Ovary (tissue), 9 donors: ENCODE data around the gene NFKBIA. TPM values are rescaled to one million over a fixed set of nuclear protein-coding genes. Genes with fewer than 3 reads are reported as not detected.
"Not testable (repeated sequence)": the region's sequence is repeated elsewhere in the genome, so short reads cannot be mapped to it uniquely, and the experiment has no call there.

Source experiments
- DNase-seq, 5 donors: peaks; one replicate each; pipeline ENCODE4 v3.0.0-alpha.2; 2019 to 2020
- H3K27ac ChIP-seq, 2 donors: fragments of 200-600 bp; one replicate each; pipeline versions ENCODE4 v1.5.1 to v1.8.0; 2019 to 2022
- H3K27me3 ChIP-seq: fragments of 200-600 bp; one replicate; pipeline ENCODE4 v1.8.0; 2022
- H3K36me3 ChIP-seq: fragments of 200-600 bp; sonication (generic); one replicate; pipeline ENCODE4 v1.5.1; 2019
- H3K4me1 ChIP-seq: one replicate; pipeline ENCODE4 v1.8.1; 2013; ENCODE audit warnings: mild to moderate bottlenecking, moderate library complexity; ENCODE audit not compliant: insufficient read depth
- H3K4me3 ChIP-seq: fragments of 200-600 bp; sonication (generic); one replicate; pipeline ENCODE4 v1.5.1; 2017
- H3K9me3 ChIP-seq, 2 donors: fragments of 200-600 bp in 1 of 2; sonication (generic) in 1 of 2; one replicate each; pipeline versions ENCODE4 v1.5.1 to v1.8.1; 2013 to 2019; ENCODE audit warnings: mild to moderate bottlenecking in 1 of 2, moderate library complexity in 1 of 2
- EP300 ChIP-seq: sonication (generic); formaldehyde crosslinking; IDR thresholded peaks from one replicate; pipeline ENCODE4 v1.6.1; 2017; ENCODE audit warnings: antibody characterized with exemption
- POLR2A ChIP-seq: fragments of 450-650 bp; IDR thresholded peaks from one replicate; pipeline ENCODE4 v1.6.1; 2017; ENCODE audit warnings: antibody characterized with exemption, mild to moderate bottlenecking, moderate library complexity
- WGBS, 3 donors: extraction: QIAGEN DNeasy Blood & Tissue Kit in 1 of 3; methylation state at CpG; one replicate each; pipeline versions ENCODE4 v1.1.5 to v1.1.7; 2013 to 2017; 5-methylcytosine and 5-hydroxymethylcytosine counted together
- intact Hi-C, 4 donors: fragments of 100-400 bp; cut with DNase I; formaldehyde crosslinking; loops; one replicate each; pipeline versions ENCODE4 v1.11.0 to v1.15.1; 2022 to 2023
- polyA plus RNA-seq, 2 donors: library from polyadenylated mRNA; stranded (reverse); fragments of 200-250 nt in 1 of 2; fragments of 350-450 nt in 1 of 2; fragmentation: Illumina TruSeq in 1 of 2; extraction: RNeasy Lipid Tissue Mini Kit (QIAGEN cat#74804) in 1 of 2; gene quantifications; one replicate each; pipeline ENCODE4 v1.2.3, GENCODE V29; 2013 to 2014
- total RNA-seq, 7 donors: library from RNA; depleted of rRNA in 2 of 7; stranded (reverse); fragments of >200 nt in 2 of 7; fragmentation: NEBNext Ultra II Directional in 3 of 7; extraction: Animal tissue kit (Norgen Biotek cat#: 25700) in 3 of 7; gene quantifications; one replicate each; pipeline versions ENCODE4 v1.1.0 to v1.2.4, GENCODE V29; 2016 to 2023
- TF ChIP-seq, protein P1 (sequence below), 3 donors: fragments of 450-650 bp in 2 of 3; fragments of 200-600 bp in 1 of 3; IDR thresholded peaks; one replicate each; pipeline versions ENCODE4 v1.5.1 to v1.8.0; 2016 to 2022; ENCODE audit warnings: antibody characterized with exemption in 3 of 3, mild to moderate bottlenecking in 1 of 3
- donor health status: DM: no; HTN: no; CAD: no; lungs with moderate emphysema.
- donor health status: DM: no; HTN: no; CAD: no.
- donor health status: Bipolar disorder and iron deficiency.
- donor health status: DM: yes; HTN: yes; CAD: no.
- donor health status: DM: no; HTN: no; CAD: no.
- donor health status: DM: yes; HTN: yes; CAD: no.

The NFKBIA gene
- total and polyA plus RNA-seq, 9 donors: 109 to 1,807 (median 222) TPM

DNA sequence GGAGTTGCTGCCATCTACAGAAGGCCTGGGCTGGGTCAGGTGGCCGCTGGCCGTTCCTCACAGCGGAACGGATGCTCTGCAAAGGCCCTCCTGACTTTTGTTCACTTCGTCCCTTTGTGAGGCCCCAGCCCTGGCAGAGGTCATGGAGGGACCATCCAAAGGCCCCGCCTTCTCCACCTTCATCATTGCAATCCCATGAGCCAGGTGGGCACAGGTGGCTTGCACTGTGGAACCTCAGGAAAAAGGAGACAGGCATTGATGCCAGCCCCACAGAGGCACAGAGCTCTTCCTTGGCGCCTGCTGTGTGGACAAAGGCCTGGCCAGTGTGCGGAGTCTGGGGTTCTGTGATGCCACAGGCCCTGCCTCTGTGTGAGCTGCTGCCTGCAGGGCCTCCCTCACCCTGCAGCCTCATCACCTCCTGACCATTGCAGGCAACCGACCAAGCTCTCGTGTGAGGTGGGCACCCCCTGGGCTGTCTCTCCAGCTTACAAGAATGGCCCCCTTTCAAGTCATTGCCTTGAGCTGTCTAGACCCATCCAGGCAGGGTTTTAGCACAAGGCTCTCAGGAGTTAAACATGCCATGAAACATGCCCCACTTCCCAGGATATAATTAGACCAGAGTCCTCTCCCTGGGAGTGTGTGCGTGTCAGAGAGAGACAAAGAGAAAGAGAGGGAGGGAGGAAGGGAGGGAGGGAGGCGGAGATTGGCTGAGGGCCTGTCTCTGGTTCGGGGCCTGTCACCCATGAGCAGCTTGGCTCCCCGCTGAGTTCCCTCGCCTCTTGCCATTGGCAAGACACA lies 19.3 kb downstream of the NFKBIA start:
- 52 to 59% (median 54%) methylated on average over 15 of the region's 15 CpGs for whole genome bisulfite sequencing, 3 donors
- intact Hi-C loops: loop anchor here in 1 of 4 donors (5.0 kb wide), 1 partner anchor 43 kb away; no protein-coding TSS in a partner anchor
- H3K36me3 ChIP-seq: no peaks in the 10 kb centered on the region
- peak; percentile 82 to 88 (median 88) for DNase-seq
- H3K9me3 ChIP-seq: no peaks in the 10 kb centered on the region
- H3K27me3 ChIP-seq: no peaks in the 10 kb centered on the region
- peak overlapping the region; percentile 67 to 90 for H3K27ac ChIP-seq
- no peak for TF ChIP-seq POLR2A
- TF ChIP-seq, protein P1, sequence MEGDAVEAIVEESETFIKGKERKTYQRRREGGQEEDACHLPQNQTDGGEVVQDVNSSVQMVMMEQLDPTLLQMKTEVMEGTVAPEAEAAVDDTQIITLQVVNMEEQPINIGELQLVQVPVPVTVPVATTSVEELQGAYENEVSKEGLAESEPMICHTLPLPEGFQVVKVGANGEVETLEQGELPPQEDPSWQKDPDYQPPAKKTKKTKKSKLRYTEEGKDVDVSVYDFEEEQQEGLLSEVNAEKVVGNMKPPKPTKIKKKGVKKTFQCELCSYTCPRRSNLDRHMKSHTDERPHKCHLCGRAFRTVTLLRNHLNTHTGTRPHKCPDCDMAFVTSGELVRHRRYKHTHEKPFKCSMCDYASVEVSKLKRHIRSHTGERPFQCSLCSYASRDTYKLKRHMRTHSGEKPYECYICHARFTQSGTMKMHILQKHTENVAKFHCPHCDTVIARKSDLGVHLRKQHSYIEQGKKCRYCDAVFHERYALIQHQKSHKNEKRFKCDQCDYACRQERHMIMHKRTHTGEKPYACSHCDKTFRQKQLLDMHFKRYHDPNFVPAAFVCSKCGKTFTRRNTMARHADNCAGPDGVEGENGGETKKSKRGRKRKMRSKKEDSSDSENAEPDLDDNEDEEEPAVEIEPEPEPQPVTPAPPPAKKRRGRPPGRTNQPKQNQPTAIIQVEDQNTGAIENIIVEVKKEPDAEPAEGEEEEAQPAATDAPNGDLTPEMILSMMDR (IDR thresholded peaks at IDR 0.05): no peak
- no peak for TF ChIP-seq EP300
- H3K4me1 ChIP-seq: peaks cover 21% of the 10 kb centered on the region
- no peak overlapping the region for H3K4me3 ChIP-seq

DNA sequence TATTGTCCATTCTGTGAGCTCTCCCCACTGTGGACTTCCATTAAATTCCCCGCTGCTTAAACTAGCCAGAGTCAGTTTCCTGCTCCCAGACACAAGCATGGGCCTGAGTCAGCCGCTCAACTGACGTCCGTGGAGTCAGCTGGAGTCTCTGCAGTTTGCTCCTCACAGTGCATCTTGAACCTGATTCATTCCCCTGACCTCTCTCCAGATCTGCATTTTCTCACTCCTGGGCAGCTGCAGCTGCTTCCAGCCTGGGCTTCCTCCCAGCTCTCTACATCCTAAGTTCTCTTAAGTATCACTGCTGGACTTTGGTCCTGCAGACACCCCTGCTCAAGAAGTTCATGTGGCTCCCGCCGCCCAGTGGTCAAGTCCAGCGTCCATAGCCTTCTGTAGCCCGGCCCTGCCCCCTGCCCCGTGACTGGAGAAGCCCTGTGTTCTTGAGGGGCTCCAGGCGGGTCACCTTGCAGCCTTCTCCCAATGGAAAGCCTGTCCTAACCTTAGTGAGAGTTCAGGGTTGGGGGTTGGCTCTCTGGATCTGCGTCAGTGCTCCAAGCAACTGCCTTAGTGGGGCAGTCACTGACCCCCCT lies 20.0 kb downstream of the NFKBIA start:
- WGBS, 3 donors: 38 to 45% (median 42%) methylated on average over 11 of the region's 11 CpGs
- no peak overlapping the region for H3K4me3 ChIP-seq
- intact Hi-C loops: loop anchor here in 2 of 4 donors (1.0 to 5.0 kb wide), 2 partner anchors 42 to 48 kb away; no protein-coding TSS in a partner anchor
- no peaks in the 10 kb centered on the region for H3K27me3 ChIP-seq
- peak; percentile 73 to 81 (median 79) for DNase-seq
- TF ChIP-seq, protein P1 (IDR thresholded peaks at IDR 0.05): no peak
- TF ChIP-seq POLR2A (no peak), EP300 (no peak)
- no peaks in the 10 kb centered on the region for H3K9me3 ChIP-seq
- peaks cover 21% of the 10 kb centered on the region for H3K4me1 ChIP-seq
- no peaks in the 10 kb centered on the region for H3K36me3 ChIP-seq
- H3K27ac ChIP-seq: peak overlapping the region; percentile 82 to 90

GRCh38 chr14:35383569-35384454 lies 20.7 kb downstream of the NFKBIA start:
- Histone ChIP-seq H3K4me3 (no peak overlapping the region), H3K27me3 (no peaks in the 10 kb centered on the region), H3K27ac (peak overlapping the region; percentile 82 to 90), H3K4me1 (peaks cover 21% of the 10 kb centered on the region), H3K9me3 (no peaks in the 10 kb centered on the region), H3K36me3 (no peaks in the 10 kb centered on the region)
- intact Hi-C loops: loop anchor here in 1 of 4 donors (1.0 kb wide), 1 partner anchor 48 kb away; no protein-coding TSS in a partner anchor
- 61 to 77% (median 74%) methylated on average over 10 of the region's 10 CpGs for WGBS, 3 donors
- TF ChIP-seq POLR2A: no peak
- TF ChIP-seq, protein P1 (IDR thresholded peaks at IDR 0.05): no peak
- DNase-seq: no peak

GRCh38 chr14:35380794-35381193 lies 23.8 kb downstream of the NFKBIA start:
- no peak for DNase-seq
- H3K27ac ChIP-seq: no peak overlapping the region
- 66 to 82% (median 76%) methylated on average over 7 of the region's 7 CpGs for WGBS, 3 donors

DNA sequence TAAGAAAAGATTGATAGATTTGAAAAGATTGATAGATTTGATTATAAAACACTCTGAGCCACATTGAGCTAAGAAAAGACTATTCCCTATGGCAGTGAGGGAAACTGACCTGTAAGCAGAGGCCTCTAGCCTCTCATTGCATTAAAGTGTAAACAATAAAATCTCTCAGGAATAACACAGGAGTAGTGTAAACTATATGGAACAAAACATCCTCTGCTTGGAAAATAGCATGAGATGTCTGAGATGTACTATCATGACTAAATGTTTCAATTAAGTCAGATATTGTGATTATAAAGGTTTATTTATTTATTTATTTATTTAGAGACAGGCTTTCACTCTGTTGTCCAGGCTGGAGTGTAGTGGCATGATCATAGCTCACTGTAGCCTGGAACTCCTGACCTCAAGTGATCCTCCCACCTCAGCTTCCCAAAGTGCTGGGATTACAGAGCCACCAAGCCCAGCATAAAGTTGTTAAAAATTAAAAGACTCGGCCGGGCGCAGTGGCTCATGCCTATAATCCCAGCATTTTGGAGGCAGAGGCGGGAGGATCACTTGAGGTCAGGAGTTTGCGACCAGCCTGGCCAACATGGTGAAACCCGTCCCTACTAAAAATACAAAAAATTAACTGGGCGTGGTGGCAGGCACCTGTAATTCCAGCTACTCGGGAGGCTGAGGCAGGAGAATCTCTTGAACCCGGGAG lies 25.2 kb downstream of the NFKBIA start:
- H3K4me3 ChIP-seq, H3K36me3 ChIP-seq, H3K4me1 ChIP-seq, H3K27me3 ChIP-seq, intact Hi-C loops, DNase-seq, H3K9me3 ChIP-seq, H3K27ac ChIP-seq: not testable (repeated sequence)
- WGBS, 3 donors: 82 to 92% (median 89%) methylated on average over 9 of the region's 9 CpGs

More at GRCh38 chr14:35380794-35381193, 23.8 kb downstream of the NFKBIA start:
- TF ChIP-seq POLR2A: no peak
- TF ChIP-seq, protein P1 (IDR thresholded peaks at IDR 0.05): no peak
- no peak for TF ChIP-seq EP300
- intact Hi-C loops: no loop called here
- H3K27me3 ChIP-seq: no peaks in the 10 kb centered on the region
- peaks cover 19% of the 10 kb centered on the region for H3K4me1 ChIP-seq
- H3K9me3 ChIP-seq: no peaks in the 10 kb centered on the region
- H3K4me3 ChIP-seq: no peak overlapping the region
- H3K36me3 ChIP-seq: no peaks in the 10 kb centered on the region
